SK-N-SH (cell line): ENCODE data around the gene CAVIN1. TPM values are rescaled to one million over a fixed set of nuclear protein-coding genes. Genes with fewer than 3 reads are reported as not detected.
"Not testable (repeated sequence)": the region's sequence is repeated elsewhere in the genome, so short reads cannot be mapped to it uniquely, and the experiment has no call there.

Source experiments
- CTCF ChIA-PET: fragments of 300-600, 350-600 bp; formaldehyde crosslinking; extraction: SDS; loops from one replicate; lab custom pipeline; 2021; lab: Yijun Ruan, JAX
- POLR2A ChIA-PET: fragments of 350-600 bp; sonication (Branson Sonifier 250); formaldehyde crosslinking; extraction: SDS; loops from one replicate; lab custom pipeline; 2020; ENCODE audit warnings: antibody characterized with exemption, inconsistent platforms; lab: Yijun Ruan, JAX
- DNase-seq: peaks from one replicate; pipeline ENCODE4 v3.0.0; 2012
- H2AFZ ChIP-seq: fragments of 200-600 bp; sonication (generic); 2 replicates; pipeline ENCODE4 v1.8.1; 2016; ENCODE audit warnings: antibody characterized with exemption, mild to moderate bottlenecking, low read depth
- H3F3A ChIP-seq: fragments of 200-600 bp; sonication (generic); replicated peaks from 2 replicates; pipeline ENCODE3; 2016; ENCODE audit warnings: antibody characterized with exemption, mild to moderate bottlenecking; ENCODE audit not compliant: insufficient read depth
- H3K27ac ChIP-seq, 2 experiments: fragments of 200-500 bp in 1 of 2; fragments of 200-600 bp in 1 of 2; sonication (Bioruptor generic) in 1 of 2; sonication (generic), shearing (Covaris generic) in 1 of 2; 2 replicates each; pipeline versions ENCODE4 v1.5.1 to v1.6.1; 2014 to 2016; ENCODE audit warnings: low read depth in 2 of 2, inconsistent platforms in 1 of 2, low read length in 1 of 2, mild to moderate bottlenecking in 1 of 2, mixed read lengths in 1 of 2
- H3K27me3 ChIP-seq: fragments of 200-600 bp; sonication (generic), shearing (Covaris generic); 2 replicates; pipeline ENCODE4 v1.6.1; 2016; ENCODE audit warnings: mixed run types; ENCODE audit not compliant: insufficient read depth
- H3K36me3 ChIP-seq, 2 experiments: fragments of 200-500 bp in 1 of 2; fragments of 200-600 bp in 1 of 2; sonication (Bioruptor generic) in 1 of 2; sonication (generic) in 1 of 2; replicated peaks in 1 of 2; 2 replicates each; pipeline versions ENCODE3 to v1.5.1; 2014 to 2016; ENCODE audit warnings: low read length in 1 of 2, mild to moderate bottlenecking in 1 of 2; ENCODE audit not compliant: insufficient read depth in 2 of 2, control insufficient read depth in 1 of 2
- H3K4me1 ChIP-seq, 2 experiments: fragments of 200-500 bp in 1 of 2; fragments of 200-600 bp in 1 of 2; sonication (Bioruptor generic) in 1 of 2; sonication (generic), shearing (Covaris generic) in 1 of 2; 2 replicates each; pipeline versions ENCODE4 v1.5.1 to v1.6.1; 2014 to 2016; ENCODE audit warnings: low read depth in 1 of 2, low read length in 1 of 2, mixed run types in 1 of 2; ENCODE audit not compliant: insufficient read depth in 2 of 2, control insufficient read depth in 1 of 2
- H3K4me2 ChIP-seq: fragments of 200-600 bp; sonication (generic), shearing (Covaris generic); 2 replicates; pipeline ENCODE4 v1.6.1; 2017; ENCODE audit warnings: mixed run types
- H3K4me3 ChIP-seq, 2 experiments: fragments of 200-500 bp in 1 of 2; fragments of 200-600 bp in 1 of 2; sonication (Bioruptor generic) in 1 of 2; sonication (generic), shearing (Covaris generic) in 1 of 2; 2 replicates each; pipeline versions ENCODE4 v1.5.1 to v1.8.1; 2014 to 2016; ENCODE audit warnings: low read depth in 2 of 2, inconsistent platforms in 1 of 2, low read length in 1 of 2, mild to moderate bottlenecking in 1 of 2, mixed read lengths in 1 of 2, moderate library complexity in 1 of 2
- H3K79me2 ChIP-seq: fragments of 200-600 bp; sonication (generic); 2 replicates; pipeline ENCODE4 v1.8.1; 2017; ENCODE audit warnings: mild to moderate bottlenecking; ENCODE audit not compliant: insufficient read depth
- H3K9ac ChIP-seq: fragments of 200-600 bp; sonication (generic); 2 replicates; pipeline ENCODE4 v1.6.1; 2017; ENCODE audit warnings: mixed run types
- H3K9me2 ChIP-seq: fragments of 200-600 bp; sonication (generic); 2 replicates; pipeline ENCODE4 v1.6.1; 2017; ENCODE audit warnings: mixed run types
- H3K9me3 ChIP-seq: fragments of 200-600 bp; sonication (generic); 2 replicates; pipeline ENCODE4 v1.6.1; 2017; ENCODE audit warnings: mixed run types, mild to moderate bottlenecking, moderate library complexity
- H4K20me1 ChIP-seq: fragments of 200-600 bp; sonication (generic); 2 replicates; pipeline ENCODE4 v1.6.1; 2017; ENCODE audit warnings: mild to moderate bottlenecking, mixed run types; ENCODE audit not compliant: insufficient read depth
- CHD2 ChIP-seq: fragments of 150-350 bp; IDR thresholded peaks from 2 replicates; pipeline ENCODE4 v1.6.1; 2018; ENCODE audit warnings: low read length; ENCODE audit not compliant: partially characterized antibody
- EP300 ChIP-seq, 2 experiments: IDR thresholded peaks; 2 replicates each; pipeline versions ENCODE4 v1.4.0 to v1.6.1; 2012; ENCODE audit warnings: borderline replicate concordance in 1 of 2, low read depth in 1 of 2, low read length in 1 of 2
- FOXJ3 ChIP-seq: sonication (generic); formaldehyde crosslinking; IDR thresholded peaks from 2 replicates; pipeline ENCODE4 v1.5.1; 2020; ENCODE audit warnings: mild to moderate bottlenecking, missing genetic modification reagents
- GATA2 ChIP-seq: sonication (generic); formaldehyde crosslinking; IDR thresholded peaks from 2 replicates; pipeline ENCODE4 v1.5.0; 2020; ENCODE audit warnings: mild to moderate bottlenecking, missing genetic modification reagents
- JUND ChIP-seq: IDR thresholded peaks from 2 replicates; pipeline ENCODE4 v1.4.0; 2012
- MEF2A ChIP-seq: IDR thresholded peaks from 2 replicates; pipeline ENCODE4 v1.4.0; 2012; ENCODE audit warnings: low read depth, borderline replicate concordance
- RAD21 ChIP-seq: IDR thresholded peaks from 2 replicates; pipeline ENCODE4 v1.6.1; 2012; ENCODE audit warnings: mild to moderate bottlenecking, low read length
- RFX5 ChIP-seq: IDR thresholded peaks from 2 replicates; pipeline ENCODE4 v1.6.1; 2012; ENCODE audit warnings: mild to moderate bottlenecking, improper control_type of control experiment, low read length
- RXRA ChIP-seq: IDR thresholded peaks from 2 replicates; pipeline ENCODE4 v1.4.0; 2012; ENCODE audit warnings: low read depth, mild to moderate bottlenecking, borderline replicate concordance
- SIN3A ChIP-seq: IDR thresholded peaks from 2 replicates; pipeline ENCODE4 v1.6.1; 2012; ENCODE audit warnings: low read depth, mild to moderate bottlenecking, low read length, moderate library complexity, borderline replicate concordance
- SMC3 ChIP-seq: IDR thresholded peaks from 2 replicates; pipeline ENCODE4 v1.6.1; 2012; ENCODE audit warnings: low read depth, low read length, improper control_type of control experiment
- TAF1 ChIP-seq: IDR thresholded peaks from 2 replicates; pipeline ENCODE4 v1.6.1; 2012; ENCODE audit warnings: low read depth, mild to moderate bottlenecking, low read length, moderate library complexity, borderline replicate concordance
- TEAD4 ChIP-seq: IDR thresholded peaks from 2 replicates; pipeline ENCODE4 v1.4.0; 2012; ENCODE audit warnings: mild to moderate bottlenecking, borderline replicate concordance; ENCODE audit not compliant: insufficient read depth
- YY1 ChIP-seq: IDR thresholded peaks from 2 replicates; pipeline ENCODE4 v1.4.0; 2012; ENCODE audit warnings: low read depth, mild to moderate bottlenecking
- WGBS: methylation state at CpG from one replicate; pipeline ENCODE4 v1.1.6; 2017; ENCODE audit warnings: low lambda C conversion rate; 5-methylcytosine and 5-hydroxymethylcytosine counted together
- polyA plus RNA-seq, 3 experiments: library from polyadenylated mRNA; depleted of rRNA; stranded (reverse); fragments of >200 nt; gene quantifications; 2 replicates each; pipeline ENCODE4 v1.2.3, GENCODE V29; 2012
- TF ChIP-seq, protein P1 (sequence below): IDR thresholded peaks from 2 replicates; pipeline ENCODE4; 2012
- TF ChIP-seq, protein P2 (sequence below): IDR thresholded peaks from 2 replicates; pipeline ENCODE4 v1.4.0; 2012; ENCODE audit warnings: low read depth, borderline replicate concordance
- TF ChIP-seq, protein P3 (sequence below): fragments of 150-350 bp; IDR thresholded peaks from 2 replicates; pipeline ENCODE4 v1.6.1; 2016; ENCODE audit warnings: mild to moderate bottlenecking, low read depth, low read length
- TF ChIP-seq, protein P4 (sequence below): IDR thresholded peaks from 2 replicates; pipeline ENCODE4 v1.4.0; 2012; ENCODE audit warnings: low read depth
- TF ChIP-seq, protein P5 (sequence below): fragments of 150-350 bp; IDR thresholded peaks from 2 replicates; pipeline ENCODE4 v1.6.1; 2017; ENCODE audit warnings: antibody characterized with exemption, low read length, low read depth, borderline replicate concordance

CAVIN1 gene
- polyA plus RNA-seq, 1 of the 3 experiments (the other 2 are of a cell fraction), result 290 TPM

DNA sequence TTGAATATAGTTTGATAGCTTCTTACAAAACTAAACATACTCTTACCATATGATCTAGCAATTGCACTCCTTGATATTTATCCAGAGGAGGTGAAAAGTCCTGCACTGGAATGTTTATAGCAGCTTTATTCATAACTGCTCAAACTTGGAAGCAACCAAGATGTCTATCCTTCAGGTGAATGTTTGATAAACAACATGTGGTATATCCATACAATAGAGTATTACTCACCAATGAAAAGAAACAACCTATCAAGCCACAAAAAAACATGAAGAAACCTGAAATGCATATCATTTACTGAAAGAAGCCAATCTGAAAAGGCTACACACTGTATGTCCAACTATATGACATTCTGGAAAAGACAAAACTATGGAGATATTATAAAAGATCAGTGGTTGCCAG, 50.9 kb downstream of the CAVIN1 start:
- Histone ChIP-seq H3K27ac (no peak overlapping the region), H3K79me2 (peaks cover 99% of the 10 kb centered on the region), H3K36me3 (peaks cover 0 to 3% of the 10 kb centered on the region in 2 experiments), H2AFZ (no peak overlapping the region), H3K9me2 (no peaks in the 10 kb centered on the region), H3K9ac (no peak overlapping the region), H4K20me1 (peaks cover 49% of the 10 kb centered on the region), H3F3A (peaks cover 10% of the 10 kb centered on the region), H3K4me1 (no peaks in the 10 kb centered on the region), H3K4me3 (no peak overlapping the region), H3K9me3 (no peaks in the 10 kb centered on the region), H3K4me2 (no peak overlapping the region), H3K27me3 (no peaks in the 10 kb centered on the region)
- ChIA-PET POLR2A (no interaction called here), CTCF (no interaction called here)
- TF ChIP-seq SIN3A (no peak), MEF2A (no peak), EP300 (IDR thresholded peaks at IDR 0.05; ENCODE audit: borderline replicate concordance in 1 of 2, low read depth in 1 of 2, low read length in 1 of 2) (no peak), RAD21 (no peak), GATA2 (CRISPR knock-in tag) (no peak), SMC3 (no peak), CHD2 (no peak), JUND (no peak), TEAD4 (no peak), FOXJ3 (no peak), TAF1 (no peak), YY1 (no peak), RXRA (no peak), RFX5 (no peak)
- TF ChIP-seq, protein P1, sequence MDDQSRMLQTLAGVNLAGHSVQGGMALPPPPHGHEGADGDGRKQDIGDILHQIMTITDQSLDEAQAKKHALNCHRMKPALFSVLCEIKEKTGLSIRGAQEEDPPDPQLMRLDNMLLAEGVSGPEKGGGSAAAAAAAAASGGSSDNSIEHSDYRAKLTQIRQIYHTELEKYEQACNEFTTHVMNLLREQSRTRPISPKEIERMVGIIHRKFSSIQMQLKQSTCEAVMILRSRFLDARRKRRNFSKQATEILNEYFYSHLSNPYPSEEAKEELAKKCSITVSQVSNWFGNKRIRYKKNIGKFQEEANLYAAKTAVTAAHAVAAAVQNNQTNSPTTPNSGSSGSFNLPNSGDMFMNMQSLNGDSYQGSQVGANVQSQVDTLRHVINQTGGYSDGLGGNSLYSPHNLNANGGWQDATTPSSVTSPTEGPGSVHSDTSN, result no peak
- TF ChIP-seq, protein P2, sequence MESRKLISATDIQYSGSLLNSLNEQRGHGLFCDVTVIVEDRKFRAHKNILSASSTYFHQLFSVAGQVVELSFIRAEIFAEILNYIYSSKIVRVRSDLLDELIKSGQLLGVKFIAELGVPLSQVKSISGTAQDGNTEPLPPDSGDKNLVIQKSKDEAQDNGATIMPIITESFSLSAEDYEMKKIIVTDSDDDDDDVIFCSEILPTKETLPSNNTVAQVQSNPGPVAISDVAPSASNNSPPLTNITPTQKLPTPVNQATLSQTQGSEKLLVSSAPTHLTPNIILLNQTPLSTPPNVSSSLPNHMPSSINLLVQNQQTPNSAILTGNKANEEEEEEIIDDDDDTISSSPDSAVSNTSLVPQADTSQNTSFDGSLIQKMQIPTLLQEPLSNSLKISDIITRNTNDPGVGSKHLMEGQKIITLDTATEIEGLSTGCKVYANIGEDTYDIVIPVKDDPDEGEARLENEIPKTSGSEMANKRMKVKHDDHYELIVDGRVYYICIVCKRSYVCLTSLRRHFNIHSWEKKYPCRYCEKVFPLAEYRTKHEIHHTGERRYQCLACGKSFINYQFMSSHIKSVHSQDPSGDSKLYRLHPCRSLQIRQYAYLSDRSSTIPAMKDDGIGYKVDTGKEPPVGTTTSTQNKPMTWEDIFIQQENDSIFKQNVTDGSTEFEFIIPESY, result no peak
- TF ChIP-seq, protein P3, sequence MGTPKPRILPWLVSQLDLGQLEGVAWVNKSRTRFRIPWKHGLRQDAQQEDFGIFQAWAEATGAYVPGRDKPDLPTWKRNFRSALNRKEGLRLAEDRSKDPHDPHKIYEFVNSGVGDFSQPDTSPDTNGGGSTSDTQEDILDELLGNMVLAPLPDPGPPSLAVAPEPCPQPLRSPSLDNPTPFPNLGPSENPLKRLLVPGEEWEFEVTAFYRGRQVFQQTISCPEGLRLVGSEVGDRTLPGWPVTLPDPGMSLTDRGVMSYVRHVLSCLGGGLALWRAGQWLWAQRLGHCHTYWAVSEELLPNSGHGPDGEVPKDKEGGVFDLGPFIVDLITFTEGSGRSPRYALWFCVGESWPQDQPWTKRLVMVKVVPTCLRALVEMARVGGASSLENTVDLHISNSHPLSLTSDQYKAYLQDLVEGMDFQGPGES, result no peak
- TF ChIP-seq, protein P4, sequence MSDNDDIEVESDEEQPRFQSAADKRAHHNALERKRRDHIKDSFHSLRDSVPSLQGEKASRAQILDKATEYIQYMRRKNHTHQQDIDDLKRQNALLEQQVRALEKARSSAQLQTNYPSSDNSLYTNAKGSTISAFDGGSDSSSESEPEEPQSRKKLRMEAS, result no peak
- TF ChIP-seq, protein P5, sequence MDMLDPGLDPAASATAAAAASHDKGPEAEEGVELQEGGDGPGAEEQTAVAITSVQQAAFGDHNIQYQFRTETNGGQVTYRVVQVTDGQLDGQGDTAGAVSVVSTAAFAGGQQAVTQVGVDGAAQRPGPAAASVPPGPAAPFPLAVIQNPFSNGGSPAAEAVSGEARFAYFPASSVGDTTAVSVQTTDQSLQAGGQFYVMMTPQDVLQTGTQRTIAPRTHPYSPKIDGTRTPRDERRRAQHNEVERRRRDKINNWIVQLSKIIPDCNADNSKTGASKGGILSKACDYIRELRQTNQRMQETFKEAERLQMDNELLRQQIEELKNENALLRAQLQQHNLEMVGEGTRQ, result no peak
- no peak for DNase-seq

DNA sequence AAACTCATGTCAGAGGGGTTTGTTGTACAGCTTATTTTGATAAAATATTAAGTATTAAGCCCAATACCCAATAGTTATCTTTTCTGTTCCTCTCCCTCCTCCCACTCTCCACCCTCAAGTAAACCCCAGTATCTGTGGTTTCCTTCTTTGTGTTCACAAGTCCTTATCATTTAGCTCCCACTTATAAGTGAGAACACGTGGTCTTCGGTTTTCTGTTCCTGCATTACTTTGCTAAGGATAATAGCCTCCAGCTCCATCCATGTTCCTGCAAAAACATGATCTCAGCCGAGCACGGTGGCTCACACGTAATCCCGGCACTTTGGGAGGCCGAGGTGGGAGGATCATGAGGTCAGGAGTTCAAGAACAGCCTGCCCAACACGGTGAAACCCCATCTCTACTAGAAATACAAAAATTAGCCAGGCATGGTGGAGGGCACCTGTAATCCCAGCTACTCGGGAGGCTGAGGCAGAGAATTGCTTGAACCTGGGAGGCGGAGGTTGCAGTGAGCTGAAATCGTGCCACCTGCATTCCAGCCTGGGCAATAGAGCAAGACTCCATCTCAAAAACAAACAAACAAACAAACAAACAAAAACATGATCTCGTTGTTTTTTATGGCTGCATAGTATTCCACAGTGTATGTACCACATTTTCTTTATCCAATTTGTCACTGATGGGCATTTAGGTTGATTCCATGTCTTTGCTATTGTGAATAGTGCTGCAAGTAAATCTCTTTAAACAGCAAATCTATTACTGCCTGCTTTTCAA, 54.1 kb downstream of the CAVIN1 start:
- H3K9me3 ChIP-seq, H3K36me3 ChIP-seq, H3K27ac ChIP-seq, H3K4me3 ChIP-seq, POLR2A ChIA-PET, H3K27me3 ChIP-seq, H3K4me2 ChIP-seq, H3K4me1 ChIP-seq, H2AFZ ChIP-seq, H3K9ac ChIP-seq, H3K9me2 ChIP-seq, DNase-seq: not testable (repeated sequence)
- Histone ChIP-seq H3K79me2 (peaks cover 93% of the 10 kb centered on the region), H4K20me1 (peaks cover 57% of the 10 kb centered on the region), H3F3A (peaks cover 29% of the 10 kb centered on the region)
- CTCF ChIA-PET, result interaction anchor here (1.1 kb wide), 1 partner anchor 34 kb away, joined by 3 read pairs; no protein-coding TSS in a partner anchor
- 81% methylated on average over 11 of the region's 12 CpGs for WGBS

DNA sequence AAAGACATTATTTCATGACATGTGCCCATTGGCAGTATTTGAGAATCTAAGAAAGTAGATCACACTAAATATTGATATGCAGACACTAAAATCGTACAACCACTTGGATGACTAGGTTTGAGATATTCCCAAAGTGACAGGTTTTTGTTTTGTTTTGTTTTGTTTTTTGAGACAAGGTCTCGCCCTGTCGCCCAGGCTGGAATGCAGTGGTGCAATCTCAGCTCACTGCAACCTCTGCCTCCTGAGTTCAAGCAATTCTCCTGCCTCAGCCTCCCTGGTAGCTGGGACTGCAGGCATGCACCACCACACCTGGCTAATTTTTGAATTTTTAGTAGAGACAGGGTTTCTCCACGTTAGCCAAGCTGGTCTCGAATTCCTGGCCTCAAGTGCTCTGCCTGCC, 54.7 kb downstream of the CAVIN1 start:
- H3K4me2 ChIP-seq, result not testable (repeated sequence)
- 85% methylated on average over 5 of the region's 5 CpGs for WGBS

More for the DNA sequence above, 54.7 kb downstream of the CAVIN1 start:
- DNase-seq, H2AFZ ChIP-seq, H3K27me3 ChIP-seq, H3K4me3 ChIP-seq, H3K9me3 ChIP-seq, H3K9me2 ChIP-seq, POLR2A ChIA-PET, H3K9ac ChIP-seq, H3K36me3 ChIP-seq, H3K27ac ChIP-seq: not testable (repeated sequence)
- peaks cover 36% of the 10 kb centered on the region for H3F3A ChIP-seq
- peaks cover 62% of the 10 kb centered on the region for H4K20me1 ChIP-seq
- CTCF ChIA-PET, result interaction anchor here (1.1 kb wide), 1 partner anchor 35 kb away, joined by 3 read pairs; no protein-coding TSS in a partner anchor
- H3K79me2 ChIP-seq, result peaks cover 93% of the 10 kb centered on the region
- 0 out of 4 replicates have a peak, but pooled peaks cover 0 to 16% of the 10 kb centered on the region in 2 experiments for H3K4me1 ChIP-seq
